ELR (cell line): ENCODE data around the gene TRERF1.

Source experiments
- DNase-seq: peaks from one replicate; pipeline ENCODE4 v3.0.0-alpha.2; 2015; ENCODE audit warnings: low read depth

The TRERF1 gene

DNA sequence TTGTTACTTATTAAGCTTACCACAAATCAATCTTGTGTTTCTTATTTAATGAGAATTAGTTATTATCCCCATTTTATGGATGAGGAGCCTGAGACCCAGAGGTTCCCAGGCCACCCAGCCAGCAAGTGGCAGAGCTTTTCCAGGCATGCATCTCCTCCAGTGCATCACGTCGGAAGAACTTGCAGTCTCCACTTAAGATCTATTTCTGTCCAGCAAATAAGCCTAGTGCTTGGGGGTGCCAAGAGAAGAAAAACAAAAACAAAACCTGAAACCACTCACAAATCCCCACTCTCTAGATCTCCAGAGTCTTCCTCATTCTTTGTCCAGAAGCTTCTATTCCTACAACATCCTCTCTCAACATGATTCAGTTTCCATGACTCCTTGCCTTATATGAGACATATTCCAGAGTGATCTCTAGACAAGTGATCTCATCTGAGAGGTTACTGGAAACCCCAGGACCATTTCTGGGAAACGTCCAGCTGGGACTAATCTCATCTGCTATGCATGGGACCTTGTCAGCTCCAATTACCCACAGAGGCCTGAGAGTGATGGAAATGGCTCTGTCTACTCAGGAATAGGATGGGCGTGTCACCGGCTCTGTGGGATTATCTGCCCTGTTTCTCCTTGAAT lies 261.1 kb downstream of the TRERF1 start:
- peak; percentile 50 for DNase-seq

- DNase-seq: no peak
Observed at GRCh38 chr6:42188406-42188805, 263.3 kb downstream of the TRERF1 start.

DNA sequence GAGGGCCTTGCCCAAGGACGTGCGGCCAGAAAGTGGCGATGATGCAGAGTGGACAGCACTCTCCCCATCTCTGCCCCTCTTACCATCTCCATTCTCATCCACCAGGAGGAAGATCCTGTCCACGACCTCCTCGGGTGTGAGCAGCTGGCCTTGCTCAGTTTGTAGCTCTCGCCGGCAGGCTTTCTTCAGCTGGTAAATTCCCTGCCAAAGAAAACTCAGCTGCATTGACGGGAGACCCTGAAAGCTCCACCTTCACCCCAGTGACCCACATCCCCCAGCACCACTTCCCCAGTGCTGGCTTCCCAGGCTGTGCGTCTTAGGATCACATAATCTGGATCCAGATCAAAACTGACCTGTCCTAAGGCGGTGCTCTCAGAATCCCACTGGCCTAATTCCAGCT lies 266.1 kb downstream of the TRERF1 start:
- no peak for DNase-seq

- no peak for DNase-seq
Observed at GRCh38 chr6:42184475-42184874, 267.3 kb downstream of the TRERF1 start.

DNA sequence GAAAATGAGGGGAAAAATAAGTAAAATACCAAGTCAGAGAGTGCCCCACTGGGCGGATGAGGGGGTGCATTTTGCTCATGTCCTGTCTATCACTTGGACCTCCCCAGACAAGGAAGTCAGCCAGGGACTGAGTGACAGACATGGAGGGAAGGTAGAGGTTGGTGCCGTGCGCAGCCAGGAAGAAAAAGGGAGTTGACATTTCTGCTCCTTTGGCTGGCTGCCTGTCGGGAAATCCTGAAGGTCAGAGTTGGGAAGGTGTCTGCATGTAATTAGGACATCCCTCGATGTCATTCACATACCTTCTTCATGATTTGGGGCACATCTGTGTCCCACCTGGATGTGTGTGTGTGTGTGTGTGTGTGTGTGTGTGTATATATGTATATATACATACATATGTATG lies 269.6 kb downstream of the TRERF1 start:
- DNase-seq: no peak

GRCh38 chr6:42179945-42180313 lies 271.8 kb downstream of the TRERF1 start:
- peak; percentile 77 for DNase-seq

DNA sequence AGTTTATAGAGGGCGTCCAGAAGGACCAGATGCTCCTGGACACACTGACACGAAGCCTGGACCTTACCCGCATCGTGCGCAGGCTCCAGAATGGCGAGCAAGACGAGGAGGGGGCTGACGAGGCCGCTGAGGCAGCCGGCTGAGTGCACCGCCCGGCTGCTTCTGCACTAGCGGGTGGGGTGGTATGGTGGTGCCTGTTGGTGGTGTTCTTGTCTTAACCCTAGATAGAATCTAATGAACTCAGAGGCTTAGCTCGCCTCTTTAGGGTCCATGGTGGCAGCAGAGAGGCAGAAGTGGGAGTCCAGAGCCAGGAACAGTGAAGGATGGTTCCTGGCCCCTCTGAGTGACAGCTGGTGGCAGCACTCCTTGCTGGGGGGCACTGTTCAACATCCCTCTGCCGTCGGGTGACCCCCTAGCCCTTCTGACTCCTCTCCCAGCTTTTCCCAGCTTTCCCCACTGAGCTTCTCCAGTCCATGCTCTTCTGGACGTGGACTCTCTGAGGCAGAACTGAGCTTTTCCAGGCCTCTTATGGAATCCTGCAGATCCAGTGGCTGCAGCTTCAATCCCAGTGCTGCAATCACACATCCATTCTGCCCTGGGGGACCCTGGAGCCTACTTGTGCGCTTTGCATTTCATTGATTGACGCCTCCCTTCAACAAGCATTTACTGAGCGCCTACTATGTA lies 272.3 kb downstream of the TRERF1 start:
- no peak for DNase-seq

DNA sequence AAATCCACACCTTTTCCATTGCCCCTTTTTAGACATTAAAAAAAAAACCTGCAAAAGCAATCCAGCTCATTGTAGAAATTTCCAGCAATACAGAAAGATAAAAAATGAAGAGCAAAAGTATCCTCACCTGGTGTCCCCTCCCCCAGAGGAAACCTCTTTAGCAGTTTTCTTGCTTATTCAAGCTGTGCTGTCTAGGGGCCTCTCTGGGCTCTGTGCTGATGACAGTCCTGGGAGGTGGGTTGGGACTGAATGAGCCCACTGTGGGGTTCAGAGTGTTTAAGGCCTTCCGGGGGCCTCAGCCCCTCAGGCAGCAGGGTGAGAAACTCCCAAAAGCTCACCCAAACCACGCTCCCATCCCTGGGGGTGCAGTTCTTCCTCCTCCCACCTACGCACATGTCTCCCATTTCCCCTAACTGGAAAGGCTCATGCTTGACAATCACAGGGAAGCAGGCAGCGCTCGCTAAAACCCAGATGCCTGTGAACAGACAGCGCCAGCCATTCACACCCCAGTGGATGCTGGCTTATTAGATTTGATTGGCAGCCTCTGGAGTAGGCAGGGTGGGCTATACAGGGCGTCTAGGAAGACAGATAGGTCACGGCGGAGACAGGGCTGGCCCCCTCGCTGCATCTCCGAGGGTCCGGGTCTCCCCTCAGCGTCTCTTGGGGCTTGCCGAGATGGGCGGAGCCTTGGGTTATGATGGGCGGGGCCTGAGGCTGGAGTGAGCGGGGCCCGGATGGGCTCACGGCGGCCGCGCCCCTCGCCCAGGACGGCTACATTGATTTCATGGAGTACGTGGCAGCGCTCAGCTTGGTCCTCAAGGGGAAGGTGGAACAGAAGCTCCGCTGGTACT lies 274.0 kb downstream of the TRERF1 start:
- no peak for DNase-seq

DNA sequence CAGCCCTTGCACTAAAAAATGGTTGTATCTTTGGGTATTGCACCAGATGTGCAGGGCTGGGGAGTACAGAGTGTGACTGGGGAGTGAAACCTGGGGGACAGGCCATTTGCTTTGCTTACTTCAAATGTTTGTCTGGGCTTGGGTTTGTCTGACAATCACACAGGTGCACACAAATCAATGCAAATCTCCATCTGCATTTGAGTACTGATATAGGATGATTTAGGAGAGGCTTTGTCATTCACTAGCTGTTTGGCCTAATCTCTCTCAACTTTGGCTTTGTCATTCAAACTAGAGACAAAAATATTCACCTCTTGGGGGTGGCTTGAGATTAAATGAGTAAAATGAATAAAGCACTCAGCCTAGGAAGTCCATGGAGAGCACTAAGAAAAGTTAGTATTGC lies 274.7 kb downstream of the TRERF1 start:
- no peak for DNase-seq

GRCh38 chr6:42175860-42176259 lies 275.9 kb downstream of the TRERF1 start:
- DNase-seq: peak; percentile 29
